Astrocyte (in vitro differentiated cells and primary cell): ENCODE data around the gene CELF1.

Experiments used
- CTCF ChIP-seq: IDR thresholded peaks from 2 replicates; pipeline ENCODE4 v1.5.1; 2011; ENCODE audit warnings: low read depth, mild to moderate bottlenecking, inconsistent platforms, low read length, moderate library complexity; ENCODE audit not compliant: insufficient read depth
- EZH2 ChIP-seq: IDR thresholded peaks from 2 replicates; pipeline ENCODE4 v1.6.1; 2012; ENCODE audit warnings: mild to moderate bottlenecking, low read length, inconsistent platforms; ENCODE audit not compliant: insufficient read depth

- TF ChIP-seq CTCF (no peak), EZH2 (no peak)
These were observed 20.2 kb downstream of the CELF1 start for GRCh38 chr11:47532597-47533213.
